Activated CD8-positive, alpha-beta memory T cell treated with anti-CD3 and anti-CD28 coated beads, Interleukin-2, amount 10 ng/mL, durations not matched to agents 7 days and 5 days (primary cell): ENCODE data around the gene DNAH8. TPM values are rescaled to one million over a fixed set of nuclear protein-coding genes. Genes with fewer than 3 reads are reported as not detected.

ENCODE experiments used
- ATAC-seq: fragments of 150-1000 bp; cut with Tn5 transposase; one replicate; pipeline ENCODE4 v1.10.0; 2021; ENCODE audit warnings: moderate library complexity
- CTCF ChIA-PET: fragments of 350-600 bp; sonication (Branson Sonifier 250); formaldehyde crosslinking; loops from one replicate; lab custom pipeline; 2021; ENCODE audit warnings: antibody characterized with exemption; lab: Charles Lee
- DNase-seq: peaks from one replicate; pipeline ENCODE4 v3.0.0-alpha.2; 2020
- H3K27ac Mint-ChIP-seq: one replicate; pipeline ENCODE4 v1.8.0; 2021; ENCODE audit warnings: mild to moderate bottlenecking, mixed read lengths
- H3K27me3 Mint-ChIP-seq: one replicate; pipeline ENCODE4 v1.8.0; 2021; ENCODE audit warnings: mixed read lengths
- H3K36me3 Mint-ChIP-seq: one replicate; pipeline ENCODE4 v1.8.0; 2021; ENCODE audit warnings: mild to moderate bottlenecking, mixed read lengths
- H3K4me1 Mint-ChIP-seq: one replicate; pipeline ENCODE4 v1.8.0; 2021; ENCODE audit warnings: mixed read lengths
- H3K4me3 Mint-ChIP-seq: one replicate; pipeline ENCODE4 v1.8.0; 2021; ENCODE audit warnings: mild to moderate bottlenecking, moderate library complexity, mixed read lengths
- H3K9me3 Mint-ChIP-seq: one replicate; pipeline ENCODE4 v1.8.0; 2022; ENCODE audit warnings: low read depth, mixed read lengths
- total RNA-seq, 2 experiments: library from RNA; stranded (reverse); gene quantifications; one replicate each; pipeline ENCODE4 v1.2.3, GENCODE V29; 2021

The DNAH8 gene
- total RNA-seq, 2 experiments from 2014 or later: 0.12 to 0.15 TPM

- no peak overlapping the region for H3K4me3 Mint-ChIP-seq
- H3K27me3 Mint-ChIP-seq: peaks cover 10% of the 10 kb centered on the region
- ATAC-seq (no peak), DNase-seq (peak; percentile 38)
- CTCF ChIA-PET: interaction anchor here (1.4 kb wide), 2 partner anchors 14 to 227 kb away, joined by 3 to 5 read pairs; no protein-coding TSS in a partner anchor
- no peaks in the 10 kb centered on the region for H3K9me3 Mint-ChIP-seq
- H3K4me1 Mint-ChIP-seq: peaks cover 14% of the 10 kb centered on the region
- H3K36me3 Mint-ChIP-seq: no peaks in the 10 kb centered on the region
- H3K27ac Mint-ChIP-seq: no peak overlapping the region
Observed at GRCh38 chr6:39075807-39076622, 360.9 kb downstream of the DNAH8 start.

GRCh38 chr6:39076623-39077535 is 361.8 kb downstream of the DNAH8 start:
- H3K4me3 Mint-ChIP-seq: no peak overlapping the region
- H3K4me1 Mint-ChIP-seq: peaks cover 14% of the 10 kb centered on the region
- DNase-seq: peak; percentile 34
- CTCF ChIA-PET: interaction anchor here (1.1 to 1.4 kb wide), 3 partner anchors 15 to 226 kb away, joined by 3 to 5 read pairs (median 3); no protein-coding TSS in a partner anchor
- peaks cover 7% of the 10 kb centered on the region for H3K27me3 Mint-ChIP-seq
- no peaks in the 10 kb centered on the region for H3K9me3 Mint-ChIP-seq
- ATAC-seq: no peak
- no peaks in the 10 kb centered on the region for H3K36me3 Mint-ChIP-seq
- H3K27ac Mint-ChIP-seq: no peak overlapping the region

GRCh38 chr6:39077882-39078594 is 362.9 kb downstream of the DNAH8 start:
- no peak overlapping the region for H3K4me3 Mint-ChIP-seq
- DNase-seq (peak; percentile 22), ATAC-seq (no peak)
- H3K36me3 Mint-ChIP-seq: no peaks in the 10 kb centered on the region
- H3K27ac Mint-ChIP-seq: no peak overlapping the region
- peaks cover 14% of the 10 kb centered on the region for H3K4me1 Mint-ChIP-seq
- no peaks in the 10 kb centered on the region for H3K9me3 Mint-ChIP-seq
- peaks cover 5% of the 10 kb centered on the region for H3K27me3 Mint-ChIP-seq
- CTCF ChIA-PET: interaction anchor here (1.2 kb wide), 1 partner anchor 88 kb away, joined by 3 read pairs; no protein-coding TSS in a partner anchor

GRCh38 chr6:39078695-39079094 is 363.6 kb downstream of the DNAH8 start:
- Mint-ChIP-seq H3K27ac (no peak overlapping the region), H3K27me3 (peaks cover 5% of the 10 kb centered on the region), H3K36me3 (no peaks in the 10 kb centered on the region), H3K4me3 (no peak overlapping the region), H3K4me1 (peaks cover 17% of the 10 kb centered on the region), H3K9me3 (no peaks in the 10 kb centered on the region)
- CTCF ChIA-PET: interaction anchor here (1.2 to 1.6 kb wide), 2 partner anchors 87 to 231 kb away, joined by 3 to 5 read pairs; no protein-coding TSS in a partner anchor
- DNase-seq (no peak), ATAC-seq (no peak)

GRCh38 chr6:39079197-39080125 is 364.4 kb downstream of the DNAH8 start:
- H3K4me3 Mint-ChIP-seq: no peak overlapping the region
- peaks cover 7% of the 10 kb centered on the region for H3K27me3 Mint-ChIP-seq
- H3K27ac Mint-ChIP-seq: no peak overlapping the region
- no peaks in the 10 kb centered on the region for H3K36me3 Mint-ChIP-seq
- H3K4me1 Mint-ChIP-seq: peaks cover 19% of the 10 kb centered on the region
- DNase-seq: peak; percentile 23
- CTCF ChIA-PET: interaction anchor here (1.2 to 1.6 kb wide), 2 partner anchors 86 to 230 kb away, joined by 3 to 5 read pairs; no protein-coding TSS in a partner anchor
- H3K9me3 Mint-ChIP-seq: no peaks in the 10 kb centered on the region
- ATAC-seq: no peak

Other genes starting within 250 kb of the DNAH8 start
- gene BTBD9, start 75.4 kb upstream of the DNAH8 start, total RNA-seq: 10 to 100 TPM; 11.0 to 13.8 TPM
- gene GLO1, start 12.2 kb upstream of the DNAH8 start, total RNA-seq: 100 to 1,000 TPM; 130 to 149 TPM